NCI-H69 (cell line): Measurements from ENCODE around the gene GLYATL1.

Experiments used
- DNase-seq: peaks from one replicate; lab custom pipeline; 2025; lab: John Stamatoyannopoulos, UW

GLYATL1 gene

GRCh38 chr11:58926695-58927094, 12.6 kb upstream of the GLYATL1 start:
- DNase-seq: peak; percentile 29

GRCh38 chr11:58927393-58928106, 11.7 kb upstream of the GLYATL1 start:
- peak; percentile 99 for DNase-seq

DNA sequence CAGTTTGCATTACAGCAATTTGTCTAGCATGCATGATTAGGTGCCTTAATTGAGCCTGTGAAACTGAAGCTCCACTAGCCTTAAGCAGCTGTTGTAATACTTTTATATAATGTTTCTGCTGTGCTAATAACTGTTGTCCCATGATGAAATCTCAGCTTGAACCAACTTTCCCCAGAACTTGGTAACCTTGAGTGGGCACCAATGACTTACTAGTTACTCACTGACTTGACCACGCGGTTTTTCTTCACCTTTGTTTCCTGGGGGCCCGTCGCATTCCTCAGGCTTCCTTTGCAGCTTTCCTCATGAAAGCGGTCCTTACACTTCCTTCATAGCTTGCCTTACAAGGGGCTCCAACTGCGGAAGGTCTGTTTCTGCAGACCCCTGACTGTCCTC, 11.2 kb upstream of the GLYATL1 start:
- DNase-seq: peak; percentile 76

- DNase-seq: peak; percentile 96
Measured at GRCh38 chr11:58928691-58929090, 10.6 kb upstream of the GLYATL1 start.

- DNase-seq: no peak
Measured at GRCh38 chr11:58930926-58931325, 8.4 kb upstream of the GLYATL1 start.

GRCh38 chr11:58933661-58934060, 5.6 kb upstream of the GLYATL1 start:
- no peak for DNase-seq

DNA sequence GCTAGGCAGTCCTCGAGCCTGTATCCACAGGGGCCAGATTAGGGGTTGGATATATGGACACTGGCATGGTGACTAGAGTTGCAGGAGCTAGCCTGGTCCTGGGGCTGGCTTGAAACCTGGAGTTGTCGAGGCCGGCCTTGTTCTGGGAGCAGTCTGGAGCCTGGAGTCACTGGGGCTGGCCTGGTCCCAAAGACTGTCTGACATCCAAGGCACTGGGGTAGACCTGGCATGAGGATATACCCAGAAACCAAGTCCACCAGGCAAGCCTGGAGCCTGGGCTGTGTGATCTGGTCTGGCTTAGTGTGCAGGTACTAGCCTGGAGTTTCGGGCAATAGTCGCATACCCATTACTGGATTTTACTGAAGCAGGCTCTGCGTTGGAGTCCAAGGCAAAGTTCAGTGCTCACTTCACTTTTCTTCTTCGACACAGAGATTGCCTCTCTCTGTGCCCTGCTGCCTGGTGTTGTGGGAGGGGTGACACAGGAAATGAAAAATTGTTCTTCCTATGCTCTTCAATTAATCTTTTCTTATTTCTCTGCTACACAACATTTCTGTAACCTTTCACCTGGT, 4.3 kb upstream of the GLYATL1 start:
- no peak for DNase-seq

- DNase-seq: no peak
Measured at GRCh38 chr11:58938398-58938797, 890 bp upstream of the GLYATL1 start.

- DNase-seq: no peak
Measured at GRCh38 chr11:58940028-58940427, 740 bp downstream of the GLYATL1 start.

GRCh38 chr11:58941838-58942237, 2.5 kb downstream of the GLYATL1 start:
- DNase-seq: no peak

DNA sequence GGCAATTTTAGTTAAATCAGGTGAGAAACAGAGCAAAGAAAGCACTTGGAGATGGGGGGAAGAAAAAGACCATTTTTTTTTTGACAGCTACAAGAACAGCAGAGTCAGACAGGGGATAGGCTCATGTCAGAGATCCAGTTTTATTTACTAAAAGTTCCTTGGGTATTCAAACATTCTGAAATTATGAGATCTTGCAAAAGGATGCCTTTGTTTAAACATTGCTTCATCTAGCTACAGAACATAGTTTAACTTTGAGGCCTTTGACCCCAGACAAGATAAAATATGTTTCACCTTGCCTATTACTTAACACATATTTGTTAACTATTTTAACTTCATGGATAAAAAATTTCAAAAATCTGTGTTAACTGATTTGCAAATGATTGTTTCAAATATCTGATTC, 6.4 kb downstream of the GLYATL1 start:
- no peak for DNase-seq

- no peak for DNase-seq
Measured at GRCh38 chr11:58949184-58949583, 9.9 kb downstream of the GLYATL1 start.

GRCh38 chr11:58957922-58958321, 18.6 kb downstream of the GLYATL1 start:
- no peak for DNase-seq

GRCh38 chr11:58958500-58958899, 19.2 kb downstream of the GLYATL1 start:
- peak; percentile 34 for DNase-seq

DNA sequence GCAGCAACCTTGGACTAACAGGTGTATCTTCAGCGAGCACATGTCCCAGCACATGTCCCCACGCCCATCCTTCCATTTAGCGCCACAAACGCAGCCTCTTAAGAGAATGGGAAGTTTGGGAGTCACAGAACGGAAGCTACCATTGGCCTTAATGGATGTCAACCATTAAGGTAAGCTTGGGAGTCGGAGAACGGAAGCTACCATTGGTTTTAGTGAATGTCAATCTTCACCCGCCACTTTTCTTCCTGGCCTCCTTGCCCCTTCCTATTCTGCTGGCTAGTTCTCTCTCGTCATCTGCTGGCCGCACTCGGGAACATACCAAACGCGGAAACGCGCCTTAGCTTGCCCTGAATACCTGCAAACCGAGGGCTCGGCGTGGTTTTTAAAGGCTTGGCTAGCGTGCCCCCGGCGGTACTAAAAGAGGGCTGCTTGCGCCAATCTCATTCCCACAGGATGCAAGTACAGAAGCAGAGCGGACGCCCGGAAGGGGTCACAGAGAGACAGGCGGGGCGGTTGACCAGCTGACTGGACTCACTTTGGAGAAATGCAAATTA, 24.3 kb downstream of the GLYATL1 start:
- peak; percentile 87 for DNase-seq

DNA sequence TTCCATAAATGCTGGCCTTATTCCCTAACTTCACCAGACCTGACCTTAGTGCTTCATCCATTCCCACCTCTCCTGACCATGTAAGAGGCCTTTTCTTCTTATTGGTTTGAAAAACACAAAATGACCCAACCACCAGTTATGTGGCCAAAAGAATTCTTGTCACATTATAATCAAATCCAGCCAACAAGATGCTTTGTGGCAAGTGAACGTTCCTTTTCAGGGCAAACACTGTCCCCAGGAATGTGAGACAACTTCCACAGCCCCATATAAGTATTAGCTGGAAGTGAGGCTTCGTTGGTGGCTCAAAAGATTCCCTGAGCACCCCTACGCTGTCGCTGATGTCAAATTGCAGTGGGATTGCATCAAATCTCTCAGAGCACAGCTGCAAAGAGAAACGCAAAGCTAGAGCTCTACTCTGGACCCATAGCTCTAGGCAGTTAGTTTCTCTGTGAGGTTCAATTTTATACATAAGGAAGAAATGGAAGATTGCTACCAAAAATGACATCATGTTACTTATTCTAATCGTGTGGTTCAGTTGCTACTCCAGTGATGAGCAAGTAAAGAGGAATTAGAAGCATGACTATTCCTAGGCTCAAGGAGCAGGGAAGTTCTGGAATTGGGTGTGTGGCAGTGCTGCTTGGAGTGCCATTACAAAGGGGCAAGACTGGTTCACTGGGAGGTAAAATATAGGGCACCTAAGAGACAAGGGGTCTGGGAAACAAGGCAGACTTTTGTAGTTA, 26.1 kb downstream of the GLYATL1 start:
- no peak for DNase-seq

DNA sequence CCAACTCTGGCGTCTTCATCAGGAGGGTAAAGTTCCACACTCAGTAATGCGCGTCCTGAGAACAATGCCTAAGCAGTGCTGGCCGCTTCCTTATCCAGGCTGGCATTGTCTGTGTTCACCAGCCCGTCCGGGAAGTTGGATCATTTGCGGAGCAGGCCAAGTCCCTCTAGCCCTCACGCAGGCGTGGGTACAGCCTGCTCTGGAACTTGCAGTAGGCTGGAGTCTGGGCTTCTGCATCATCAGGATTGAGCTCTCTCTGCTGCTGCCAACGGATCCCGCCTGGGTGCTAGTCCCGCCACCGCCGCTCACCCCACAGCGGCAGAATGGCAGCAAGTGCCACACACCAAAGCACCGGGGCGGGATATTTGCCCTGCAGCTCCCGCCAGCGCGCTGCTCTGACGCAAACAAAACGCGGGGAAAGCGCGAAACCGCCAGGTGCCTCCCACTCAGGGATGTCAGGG, 29.0 kb downstream of the GLYATL1 start:
- DNase-seq: peak; percentile 80

DNA sequence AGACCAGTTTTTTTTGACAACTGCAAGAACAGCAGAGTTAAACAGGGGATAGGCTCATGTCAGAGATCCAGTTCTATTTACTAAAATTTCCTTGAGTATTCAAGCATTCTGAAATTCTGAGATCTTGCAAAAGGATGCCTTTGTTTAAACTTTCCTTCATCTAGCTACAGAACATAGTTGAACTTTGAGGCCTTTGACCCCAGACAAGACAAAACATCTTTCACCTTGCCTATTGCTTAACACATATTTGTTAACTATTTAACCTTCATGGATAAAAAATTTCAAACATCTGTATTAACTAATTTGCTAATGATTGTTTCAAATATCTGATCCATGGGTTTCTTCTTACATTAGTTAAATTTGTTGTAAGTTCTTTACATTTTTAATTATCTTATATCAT, 38.2 kb downstream of the GLYATL1 start:
- DNase-seq: no peak

GRCh38 chr11:58979222-58979621, 39.9 kb downstream of the GLYATL1 start:
- DNase-seq: no peak

DNA sequence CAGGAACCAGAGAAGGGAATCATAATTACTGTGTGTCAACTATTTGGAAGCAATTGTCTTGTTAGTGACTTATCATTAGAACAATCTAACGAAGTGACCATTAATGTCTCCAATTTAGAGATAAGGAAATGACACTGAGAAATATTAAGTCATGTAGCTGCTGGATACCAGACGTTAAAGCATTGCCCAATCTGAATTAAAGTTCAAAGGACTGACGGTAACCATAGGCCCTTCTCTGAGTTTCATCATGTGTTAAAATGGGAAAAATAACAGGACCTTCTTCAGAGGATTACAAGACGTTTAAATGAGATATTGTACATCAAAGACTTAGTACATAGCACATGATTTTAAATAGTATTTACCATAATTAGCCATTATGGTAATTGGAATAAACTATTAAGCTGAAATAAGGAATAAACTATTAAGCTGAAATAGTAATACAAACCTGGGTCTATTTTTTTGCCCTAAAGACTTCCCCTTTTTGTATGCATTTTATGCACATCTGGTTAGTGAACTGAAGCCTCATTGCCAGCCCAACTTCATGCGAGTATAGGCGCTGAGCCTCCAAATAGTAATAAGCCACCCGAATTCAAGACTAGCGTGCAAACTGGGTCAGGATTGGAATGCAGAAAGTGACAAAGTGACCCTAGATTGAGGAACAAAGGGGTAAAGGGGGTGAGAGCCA, 41.0 kb downstream of the GLYATL1 start:
- no peak for DNase-seq

GRCh38 chr11:58992489-58992888, 53.2 kb downstream of the GLYATL1 start:
- no peak for DNase-seq

DNA sequence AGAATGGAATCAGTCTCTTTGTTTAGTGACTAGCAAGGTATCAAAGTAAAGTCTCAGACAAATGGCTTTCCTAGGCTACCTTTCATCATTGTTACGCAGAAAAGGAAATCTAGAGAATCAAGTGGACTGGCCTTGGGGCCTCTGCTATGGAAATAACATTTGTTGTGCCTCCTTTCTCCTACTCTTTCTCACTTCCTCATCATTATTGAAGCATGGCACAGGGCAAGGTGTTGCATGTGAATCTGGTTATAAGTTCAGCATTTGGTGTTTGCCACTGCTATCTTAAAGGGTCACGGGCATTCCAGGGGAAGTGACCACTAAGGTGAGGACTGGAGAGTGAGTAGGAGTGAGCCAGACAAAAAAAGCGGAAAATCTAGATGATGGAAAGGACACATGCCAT, 54.9 kb downstream of the GLYATL1 start:
- no peak for DNase-seq
